OCI-LY1 (cell line): ENCODE data around the gene STAU1.

Experiments
- EZH2 ChIP-seq: fragments of 200-600 bp; sonication (generic), shearing (Covaris generic); IDR thresholded peaks from 2 replicates; pipeline ENCODE4 v1.8.0; 2017; ENCODE audit warnings: borderline replicate concordance, mixed run types, mild to moderate bottlenecking, antibody characterized with exemption, low read length, moderate library complexity, mixed read lengths
- TF ChIP-seq, protein P1 (sequence below): fragments of 200-600 bp; sonication (generic), shearing (Covaris generic); IDR thresholded peaks from 2 replicates; pipeline ENCODE4 v1.5.1; 2017; ENCODE audit warnings: mild to moderate bottlenecking, antibody characterized with exemption, low read length, moderate library complexity, mixed read lengths

- TF ChIP-seq, protein P1, sequence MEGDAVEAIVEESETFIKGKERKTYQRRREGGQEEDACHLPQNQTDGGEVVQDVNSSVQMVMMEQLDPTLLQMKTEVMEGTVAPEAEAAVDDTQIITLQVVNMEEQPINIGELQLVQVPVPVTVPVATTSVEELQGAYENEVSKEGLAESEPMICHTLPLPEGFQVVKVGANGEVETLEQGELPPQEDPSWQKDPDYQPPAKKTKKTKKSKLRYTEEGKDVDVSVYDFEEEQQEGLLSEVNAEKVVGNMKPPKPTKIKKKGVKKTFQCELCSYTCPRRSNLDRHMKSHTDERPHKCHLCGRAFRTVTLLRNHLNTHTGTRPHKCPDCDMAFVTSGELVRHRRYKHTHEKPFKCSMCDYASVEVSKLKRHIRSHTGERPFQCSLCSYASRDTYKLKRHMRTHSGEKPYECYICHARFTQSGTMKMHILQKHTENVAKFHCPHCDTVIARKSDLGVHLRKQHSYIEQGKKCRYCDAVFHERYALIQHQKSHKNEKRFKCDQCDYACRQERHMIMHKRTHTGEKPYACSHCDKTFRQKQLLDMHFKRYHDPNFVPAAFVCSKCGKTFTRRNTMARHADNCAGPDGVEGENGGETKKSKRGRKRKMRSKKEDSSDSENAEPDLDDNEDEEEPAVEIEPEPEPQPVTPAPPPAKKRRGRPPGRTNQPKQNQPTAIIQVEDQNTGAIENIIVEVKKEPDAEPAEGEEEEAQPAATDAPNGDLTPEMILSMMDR: no peak
- TF ChIP-seq EZH2: no peak
Observed at GRCh38 chr20:49096203-49096730, 91.9 kb downstream of the STAU1 start.
